ENCODE results near the gene ARHGAP8.
"Not testable (repeated sequence)": the region's sequence is repeated elsewhere in the genome, so short reads cannot be mapped to it uniquely, and the experiment has no call there.

ARHGAP8 gene

GRCh38 chr22:44740307-44740706 is 12.1 kb upstream of the ARHGAP8 start:
- DNase-seq, result no peak

- no peak for DNase-seq
These were observed 10.4 kb upstream of the ARHGAP8 start for GRCh38 chr22:44741929-44742328.

- DNase-seq, result no peak
These were observed 9.1 kb upstream of the ARHGAP8 start for GRCh38 chr22:44743247-44743646.

GRCh38 chr22:44743804-44744211 is 8.6 kb upstream of the ARHGAP8 start:
- DNase-seq, result no peak

GRCh38 chr22:44745853-44746789 is 6.3 kb upstream of the ARHGAP8 start:
- DNase-seq, result no peak

- DNase-seq, result not testable (repeated sequence)
These were observed 4.6 kb upstream of the ARHGAP8 start for GRCh38 chr22:44747784-44748127.

GRCh38 chr22:44748524-44748923 is 3.9 kb upstream of the ARHGAP8 start:
- no peak for DNase-seq

GRCh38 chr22:44750481-44750880 is 1.9 kb upstream of the ARHGAP8 start:
- DNase-seq, result no peak

- peak; percentile 22 for DNase-seq
These were observed 1.0 kb downstream of the ARHGAP8 start for GRCh38 chr22:44753189-44754042.

GRCh38 chr22:44754998-44755397 is 2.6 kb downstream of the ARHGAP8 start:
- no peak for DNase-seq

- no peak for DNase-seq
These were observed 3.0 kb downstream of the ARHGAP8 start for GRCh38 chr22:44755417-44755816.

GRCh38 chr22:44755956-44756361 is 3.6 kb downstream of the ARHGAP8 start:
- no peak for DNase-seq

GRCh38 chr22:44758344-44758973 is 6.1 kb downstream of the ARHGAP8 start:
- peak; percentile 17 for DNase-seq

- no peak for DNase-seq
These were observed 6.6 kb downstream of the ARHGAP8 start for GRCh38 chr22:44759001-44759400.

- no peak for DNase-seq
These were observed 7.3 kb downstream of the ARHGAP8 start for GRCh38 chr22:44759430-44760310.

GRCh38 chr22:44760476-44760875 is 8.1 kb downstream of the ARHGAP8 start:
- no peak for DNase-seq

GRCh38 chr22:44761025-44761424 is 8.7 kb downstream of the ARHGAP8 start:
- DNase-seq, result no peak

- DNase-seq, result no peak
These were observed 12.0 kb downstream of the ARHGAP8 start for GRCh38 chr22:44764373-44764772.

- no peak for DNase-seq
These were observed 12.6 kb downstream of the ARHGAP8 start for GRCh38 chr22:44764974-44765373.

- no peak for DNase-seq
These were observed 13.4 kb downstream of the ARHGAP8 start for GRCh38 chr22:44765571-44766285.

GRCh38 chr22:44773082-44773481 is 20.7 kb downstream of the ARHGAP8 start:
- no peak for DNase-seq

- DNase-seq, result no peak
These were observed 23.5 kb downstream of the ARHGAP8 start for GRCh38 chr22:44775862-44776261.

All from NCI-H82 (cell line).